Measurements from ENCODE around the gene KAT2B. TPM values are rescaled to one million over a fixed set of nuclear protein-coding genes. Genes with fewer than 3 reads are reported as not detected.
A peak's percentile ranks its signal among the peaks of the same experiment; 100 is the strongest.
"Not testable (repeated sequence)": the region's sequence is repeated elsewhere in the genome, so short reads cannot be mapped to it uniquely, and the experiment has no call there.

Gene KAT2B
- total RNA-seq, 4 donors from 2014 or later = 39.4 to 87.3 (median 61.1) TPM

- Histone ChIP-seq H3K36me3 (no peaks in the 10 kb centered on the region), H3K27ac (peak overlapping the region; percentile 47 to 99 (median 97)), H3K4me3 (peak overlapping the region in 3 of 4 donors; percentile 19 to 29 (median 26)), H3K27me3 (no peaks in the 10 kb centered on the region), H3K9me3 (no peaks in the 10 kb centered on the region), H3K4me1 (peaks cover 32 to 41% of the 10 kb centered on the region in 2 donors)
- intact Hi-C loops (cut with DNase I; ENCODE audit: low total_unique reads) (loop anchor here (5.0 kb wide), 1 partner anchor 157 kb away; no protein-coding TSS in a partner anchor), in situ Hi-C loops (cut with MboI; ENCODE audit: low sequenced_read_pairs in 4 of 4) (loop anchor here in 2 of 4 donors (10.0 kb wide), 2 partner anchors 99 to 141 kb away; partner anchors contain the start of genes RAB5A (in 1 of the 2) and SGO1 (in 1 of the 2))
- TF ChIP-seq, protein P1, sequence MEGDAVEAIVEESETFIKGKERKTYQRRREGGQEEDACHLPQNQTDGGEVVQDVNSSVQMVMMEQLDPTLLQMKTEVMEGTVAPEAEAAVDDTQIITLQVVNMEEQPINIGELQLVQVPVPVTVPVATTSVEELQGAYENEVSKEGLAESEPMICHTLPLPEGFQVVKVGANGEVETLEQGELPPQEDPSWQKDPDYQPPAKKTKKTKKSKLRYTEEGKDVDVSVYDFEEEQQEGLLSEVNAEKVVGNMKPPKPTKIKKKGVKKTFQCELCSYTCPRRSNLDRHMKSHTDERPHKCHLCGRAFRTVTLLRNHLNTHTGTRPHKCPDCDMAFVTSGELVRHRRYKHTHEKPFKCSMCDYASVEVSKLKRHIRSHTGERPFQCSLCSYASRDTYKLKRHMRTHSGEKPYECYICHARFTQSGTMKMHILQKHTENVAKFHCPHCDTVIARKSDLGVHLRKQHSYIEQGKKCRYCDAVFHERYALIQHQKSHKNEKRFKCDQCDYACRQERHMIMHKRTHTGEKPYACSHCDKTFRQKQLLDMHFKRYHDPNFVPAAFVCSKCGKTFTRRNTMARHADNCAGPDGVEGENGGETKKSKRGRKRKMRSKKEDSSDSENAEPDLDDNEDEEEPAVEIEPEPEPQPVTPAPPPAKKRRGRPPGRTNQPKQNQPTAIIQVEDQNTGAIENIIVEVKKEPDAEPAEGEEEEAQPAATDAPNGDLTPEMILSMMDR (IDR thresholded peaks at IDR 0.05 in 4 of 5, conservative IDR thresholded peaks at IDR 0.05 in 1 of 5) = no peak
- no peak for TF ChIP-seq POLR2A (IDR thresholded peaks at IDR 0.05)
- DNase-seq (no peak), ATAC-seq (no peak)
Observed at GRCh38 chr3:20043825-20044224, 3.6 kb downstream of the KAT2B start.

DNA sequence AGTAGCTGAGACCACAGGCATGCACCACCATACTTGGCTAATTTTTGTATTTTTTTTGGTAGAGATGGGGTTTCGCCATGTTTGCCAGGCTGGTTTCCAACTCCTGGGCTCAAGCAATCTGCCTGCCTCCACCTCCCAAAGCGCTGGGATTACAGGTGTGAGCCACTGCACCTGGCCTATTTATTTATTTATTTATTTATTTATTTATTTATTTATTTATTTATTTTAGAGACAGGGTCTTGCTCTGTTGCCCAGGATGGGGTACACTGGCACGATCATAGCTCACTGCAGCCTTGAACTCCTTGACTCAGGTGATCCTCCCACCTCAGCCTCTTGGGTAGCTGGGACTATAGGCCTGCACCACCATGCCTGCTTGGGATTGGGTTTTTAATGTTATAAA is 4.9 kb downstream of the KAT2B start:
- intact Hi-C loops (cut with DNase I; ENCODE audit: low total_unique reads) = not testable (repeated sequence)

GRCh38 chr3:20046556-20046955 is 6.3 kb downstream of the KAT2B start:
- in situ Hi-C loops (cut with MboI; ENCODE audit: low sequenced_read_pairs in 4 of 4) = loop anchor here in 2 of 4 donors (10.0 kb wide), 2 partner anchors 102 to 138 kb away; partner anchors contain the start of genes RAB5A (in 1 of the 2) and SGO1 (in 1 of the 2)
- H3K4me3 ChIP-seq = no peak overlapping the region
- DNase-seq (no peak), ATAC-seq (no peak)
- intact Hi-C loops (cut with DNase I; ENCODE audit: low total_unique reads) = no loop called here
- no peaks in the 10 kb centered on the region for H3K27me3 ChIP-seq
- H3K9me3 ChIP-seq = no peaks in the 10 kb centered on the region
- H3K27ac ChIP-seq = no peak overlapping the region
- no peak for TF ChIP-seq POLR2A (IDR thresholded peaks at IDR 0.05)
- TF ChIP-seq, protein P1 (IDR thresholded peaks at IDR 0.05 in 4 of 5, conservative IDR thresholded peaks at IDR 0.05 in 1 of 5) = no peak
- H3K4me1 ChIP-seq = peaks cover 31 to 44% of the 10 kb centered on the region in 2 donors
- no peaks in the 10 kb centered on the region for H3K36me3 ChIP-seq

More for the DNA sequence above, 4.9 kb downstream of the KAT2B start:
- H3K4me1 ChIP-seq = peaks cover 31 to 39% of the 10 kb centered on the region in 2 donors
- not testable (repeated sequence) for H3K27ac ChIP-seq, H3K4me3 ChIP-seq, ATAC-seq, DNase-seq, H3K36me3 ChIP-seq, H3K9me3 ChIP-seq, H3K27me3 ChIP-seq
- in situ Hi-C loops (cut with MboI; ENCODE audit: low sequenced_read_pairs in 4 of 4) = loop anchor here in 2 of 4 donors (10.0 kb wide), 2 partner anchors 100 to 140 kb away; partner anchors contain the start of genes RAB5A (in 1 of the 2) and SGO1 (in 1 of the 2)

- ATAC-seq (no peak), DNase-seq (no peak)
- intact Hi-C loops (cut with DNase I; ENCODE audit: low total_unique reads) (no loop called here), in situ Hi-C loops (cut with MboI; ENCODE audit: low sequenced_read_pairs in 4 of 4) (loop anchor here in 2 of 4 donors (10.0 kb wide), 2 partner anchors 103 to 137 kb away; partner anchors contain the start of genes RAB5A (in 1 of the 2) and SGO1 (in 1 of the 2))
- Histone ChIP-seq H3K36me3 (no peaks in the 10 kb centered on the region), H3K4me1 (peaks cover 23 to 40% of the 10 kb centered on the region in 2 donors), H3K27ac (peak overlapping the region in 1 of 4 donors; percentile 11), H3K27me3 (no peaks in the 10 kb centered on the region), H3K9me3 (no peaks in the 10 kb centered on the region), H3K4me3 (no peak overlapping the region)
- TF ChIP-seq, protein P1 (IDR thresholded peaks at IDR 0.05 in 4 of 5, conservative IDR thresholded peaks at IDR 0.05 in 1 of 5) = no peak
- TF ChIP-seq POLR2A (IDR thresholded peaks at IDR 0.05) = no peak
Observed at GRCh38 chr3:20047341-20047779, 7.1 kb downstream of the KAT2B start.
